Endodermal cell (in vitro differentiated cells): ENCODE measurements around the gene RANBP3L. TPM values are rescaled to one million over a fixed set of nuclear protein-coding genes. Genes with fewer than 3 reads are reported as not detected.

Experiments
- DNase-seq: peaks from one replicate; pipeline ENCODE4 v3.0.0-alpha.2; 2017
- H3K27ac ChIP-seq: 2 replicates; pipeline ENCODE4 v1.5.1; 2013; ENCODE audit warnings: mild to moderate bottlenecking, low read depth, low read length, moderate library complexity
- H3K27me3 ChIP-seq: 2 replicates; pipeline ENCODE4 v1.6.1; 2013; ENCODE audit warnings: mild to moderate bottlenecking, low read length, moderate library complexity; ENCODE audit not compliant: insufficient read depth, control insufficient read depth, poor library complexity, severe bottlenecking
- H3K36me3 ChIP-seq: 2 replicates; pipeline ENCODE4 v1.7.0; 2013; ENCODE audit warnings: mild to moderate bottlenecking, low read length, moderate library complexity; ENCODE audit not compliant: control insufficient read depth, insufficient read depth
- H3K4me1 ChIP-seq: one replicate; pipeline ENCODE4 v1.7.0; 2013; ENCODE audit warnings: low read length; ENCODE audit not compliant: control insufficient read depth, insufficient read depth
- H3K4me3 ChIP-seq: 2 replicates; pipeline ENCODE4 v1.5.1; 2013; ENCODE audit warnings: mild to moderate bottlenecking, low read length, moderate library complexity
- H3K9ac ChIP-seq: 2 replicates; pipeline ENCODE4 v1.6.1; 2013; ENCODE audit warnings: mild to moderate bottlenecking, low read length, moderate library complexity; ENCODE audit not compliant: poor library complexity, severe bottlenecking; ENCODE audit errors: extremely low read depth
- H3K9me3 ChIP-seq: 2 replicates; pipeline ENCODE4 v1.6.1; 2013; ENCODE audit warnings: mild to moderate bottlenecking, low read length, moderate library complexity; ENCODE audit not compliant: control insufficient read depth
- H3K27ac Mint-ChIP-seq: 2 replicates; pipeline ENCODE4 v1.8.0; 2020; ENCODE audit warnings: mixed read lengths
- H3K27me3 Mint-ChIP-seq: 2 replicates; pipeline ENCODE4 v1.8.0; 2021; ENCODE audit warnings: mild to moderate bottlenecking, mixed read lengths; ENCODE audit not compliant: insufficient read depth
- H3K36me3 Mint-ChIP-seq: 2 replicates; pipeline ENCODE4 v1.8.0; 2020; ENCODE audit warnings: low read depth, mixed read lengths
- H3K4me1 Mint-ChIP-seq: 2 replicates; pipeline ENCODE4 v1.8.0; 2020; ENCODE audit warnings: mixed read lengths
- H3K4me3 Mint-ChIP-seq: 2 replicates; pipeline ENCODE4 v1.8.0; 2020; ENCODE audit warnings: mild to moderate bottlenecking, moderate library complexity, mixed read lengths
- H3K9me3 Mint-ChIP-seq: 2 replicates; pipeline ENCODE4 v1.8.0; 2020; ENCODE audit warnings: mild to moderate bottlenecking, mixed read lengths
- CTCF ChIP-seq: fragments of 200-600 bp; sonication (generic); conservative IDR thresholded peaks from 2 replicates; pipeline ENCODE4 v1.5.0; 2021; ENCODE audit warnings: antibody characterized with exemption, mild to moderate bottlenecking
- WGBS, 2 experiments: methylation state at CpG; one replicate each; pipeline versions ENCODE4 v1.1.5 to v1.1.7; 2013; ENCODE audit warnings: missing lambda C conversion rate in 2 of 2, mixed read lengths in 1 of 2; ENCODE audit not compliant: insufficient coverage in 1 of 2, insufficient read length in 1 of 2; 5-methylcytosine and 5-hydroxymethylcytosine counted together
- total RNA-seq, 2 donors: library from RNA; stranded (reverse); fragmentation: NEBNext Ultra II Directional in 1 of 2; extraction: Animal tissue kit (Norgen Biotek cat#: 25700) in 1 of 2; gene quantifications; 2 replicates in 1 of 2; 3 replicates in 1 of 2; pipeline ENCODE4 v1.2.1, GENCODE V29; 2021

Gene RANBP3L
- total RNA-seq, 2 donors from 2014 or later, result not detected

GRCh38 chr5:36237751-36238150 is 64.0 kb downstream of the RANBP3L start:
- 94 to 100% methylated on average over 2 of the region's 2 CpGs for WGBS, 2 experiments
- no peak for DNase-seq
- peaks cover 7% of the 10 kb centered on the region for H3K27me3 Mint-ChIP-seq
- Histone ChIP-seq H3K9ac (no peak overlapping the region), H3K36me3 (no peaks in the 10 kb centered on the region), H3K27ac (no peak overlapping the region), H3K4me1 (peaks cover 3% of the 10 kb centered on the region), H3K27me3 (no peaks in the 10 kb centered on the region), H3K4me3 (no peak overlapping the region), H3K9me3 (no peaks in the 10 kb centered on the region)
- peaks cover 23% of the 10 kb centered on the region for H3K4me1 Mint-ChIP-seq
- no peak for TF ChIP-seq CTCF
- H3K4me3 Mint-ChIP-seq, result no peak overlapping the region
- H3K9me3 Mint-ChIP-seq, result no peaks in the 10 kb centered on the region
- H3K27ac Mint-ChIP-seq, result no peak overlapping the region
- no peaks in the 10 kb centered on the region for H3K36me3 Mint-ChIP-seq

- TF ChIP-seq CTCF, result no peak
- no peak for DNase-seq
- Histone ChIP-seq H3K36me3 (no peaks in the 10 kb centered on the region), H3K9ac (no peak overlapping the region), H3K4me1 (peaks cover 3% of the 10 kb centered on the region), H3K9me3 (no peaks in the 10 kb centered on the region), H3K27me3 (no peaks in the 10 kb centered on the region), H3K27ac (no peak overlapping the region), H3K4me3 (no peak overlapping the region)
- H3K4me1 Mint-ChIP-seq, result peaks cover 25% of the 10 kb centered on the region
- H3K27ac Mint-ChIP-seq, result no peak overlapping the region
- H3K27me3 Mint-ChIP-seq, result peaks cover 4% of the 10 kb centered on the region
- no peak overlapping the region for H3K4me3 Mint-ChIP-seq
- no peaks in the 10 kb centered on the region for H3K9me3 Mint-ChIP-seq
- H3K36me3 Mint-ChIP-seq, result no peaks in the 10 kb centered on the region
Measured at GRCh38 chr5:36236801-36237200, 64.9 kb downstream of the RANBP3L start.

GRCh38 chr5:36232533-36232932 is 69.2 kb downstream of the RANBP3L start:
- H3K4me3 Mint-ChIP-seq, result no peak overlapping the region
- Histone ChIP-seq H3K36me3 (no peaks in the 10 kb centered on the region), H3K4me1 (peaks cover 3% of the 10 kb centered on the region), H3K9me3 (no peaks in the 10 kb centered on the region), H3K27me3 (no peaks in the 10 kb centered on the region), H3K27ac (no peak overlapping the region), H3K9ac (no peak overlapping the region), H3K4me3 (no peak overlapping the region)
- H3K27me3 Mint-ChIP-seq, result peaks cover under 1% of the 10 kb centered on the region
- H3K4me1 Mint-ChIP-seq, result peaks cover 14% of the 10 kb centered on the region
- 87% methylated on average over 2 to 3 of the region's 3 CpGs for WGBS, 2 experiments
- H3K9me3 Mint-ChIP-seq, result no peaks in the 10 kb centered on the region
- TF ChIP-seq CTCF, result no peak
- no peaks in the 10 kb centered on the region for H3K36me3 Mint-ChIP-seq
- no peak overlapping the region for H3K27ac Mint-ChIP-seq
- DNase-seq, result no peak
